Stimulated activated naive CD4-positive, alpha-beta T cell treated with Interleukin-2 at 50 U/mL for 16 hours (primary cell): ENCODE results near the gene HDAC4.
"Not testable (repeated sequence)": the region's sequence is repeated elsewhere in the genome, so short reads cannot be mapped to it uniquely, and the experiment has no call there.

Experiments
- DNase-seq: peaks from one replicate; lab custom pipeline; 2025; lab: John Stamatoyannopoulos, UW

The HDAC4 gene

DNA sequence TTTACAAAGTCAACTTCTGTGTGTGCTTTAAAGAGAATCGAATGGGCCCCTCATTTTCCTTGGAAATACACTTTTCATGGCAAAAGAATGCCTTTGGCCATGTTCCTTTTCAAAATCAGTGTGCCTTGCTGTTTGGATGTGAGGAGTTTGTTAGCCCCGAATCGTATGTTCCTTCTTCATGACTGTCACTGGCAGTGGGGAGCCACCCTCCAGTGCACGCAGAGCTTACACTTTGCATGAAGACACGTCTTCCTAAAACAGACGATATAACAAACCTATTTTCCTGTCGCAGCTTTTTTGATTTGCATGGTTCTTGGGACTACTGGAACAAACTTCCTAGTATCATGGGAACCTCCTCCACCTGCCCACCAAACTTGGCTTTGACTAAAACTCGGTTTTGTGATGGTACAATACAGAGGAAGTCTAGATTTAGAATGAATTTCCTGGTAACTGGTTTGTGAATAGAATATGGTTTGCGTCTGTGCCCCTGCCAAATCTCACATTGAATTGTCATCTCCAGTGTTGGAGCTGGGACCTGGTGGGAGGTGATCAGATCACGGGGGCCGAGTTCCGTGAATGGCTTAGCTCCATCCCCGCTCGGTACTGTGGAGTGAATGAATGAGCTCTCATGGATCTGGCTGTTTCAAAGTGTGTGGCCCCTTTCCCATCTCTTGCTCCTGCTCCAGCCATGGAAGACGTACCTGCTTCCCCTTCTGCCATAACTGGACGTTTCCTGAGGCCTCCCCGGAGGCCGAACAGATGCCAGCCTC, 358.1 kb downstream of the HDAC4 start:
- no peak for DNase-seq

- DNase-seq: no peak
Measured at GRCh38 chr2:239042046-239042445, 358.8 kb downstream of the HDAC4 start.

DNA sequence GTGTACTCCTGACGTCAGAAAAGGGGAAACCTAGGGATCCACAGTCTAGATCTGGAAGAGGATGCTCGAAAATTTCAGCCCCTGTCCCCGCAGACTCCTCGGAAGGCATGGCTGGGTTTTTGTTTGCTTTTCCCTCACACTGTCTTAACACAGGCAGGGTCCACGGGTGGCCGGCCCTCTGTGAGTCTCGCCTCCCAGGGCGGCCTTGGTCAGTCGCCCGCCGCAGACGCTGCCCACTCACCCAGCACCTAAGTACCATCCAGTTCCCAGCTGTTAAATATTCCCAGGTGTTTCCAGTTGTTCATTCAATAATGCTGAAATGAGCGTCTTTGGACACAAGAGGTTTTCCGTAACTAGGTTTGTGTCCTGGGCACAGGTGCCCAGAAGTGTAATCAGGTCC, 359.8 kb downstream of the HDAC4 start:
- DNase-seq: no peak

GRCh38 chr2:239040152-239040761, 360.6 kb downstream of the HDAC4 start:
- DNase-seq: no peak

GRCh38 chr2:239039479-239039861, 361.4 kb downstream of the HDAC4 start:
- no peak for DNase-seq

- no peak for DNase-seq
Measured at GRCh38 chr2:239038773-239039478, 361.9 kb downstream of the HDAC4 start.

DNA sequence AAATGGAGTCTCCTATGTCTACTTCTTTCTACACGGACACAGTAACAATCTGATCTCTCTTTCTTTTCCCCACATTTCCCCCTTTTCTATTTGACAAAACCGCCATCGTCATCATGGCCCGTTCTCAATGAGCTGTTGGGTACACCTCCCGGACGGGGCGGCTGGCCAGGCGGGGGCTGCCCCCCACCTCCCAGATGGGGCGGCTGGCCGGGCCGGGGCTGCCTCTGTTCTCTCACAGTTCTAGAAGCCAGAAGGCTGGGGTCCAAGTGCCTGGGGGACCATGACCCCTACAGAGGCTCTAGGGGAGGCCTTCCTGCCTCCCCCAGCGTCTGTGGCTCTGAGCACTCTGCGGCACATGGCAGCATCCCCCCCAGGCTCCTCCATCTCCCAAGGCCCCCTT, 362.5 kb downstream of the HDAC4 start:
- not testable (repeated sequence) for DNase-seq

GRCh38 chr2:239037559-239037910, 363.3 kb downstream of the HDAC4 start:
- DNase-seq: no peak

GRCh38 chr2:239036819-239037558, 363.8 kb downstream of the HDAC4 start:
- no peak for DNase-seq

DNA sequence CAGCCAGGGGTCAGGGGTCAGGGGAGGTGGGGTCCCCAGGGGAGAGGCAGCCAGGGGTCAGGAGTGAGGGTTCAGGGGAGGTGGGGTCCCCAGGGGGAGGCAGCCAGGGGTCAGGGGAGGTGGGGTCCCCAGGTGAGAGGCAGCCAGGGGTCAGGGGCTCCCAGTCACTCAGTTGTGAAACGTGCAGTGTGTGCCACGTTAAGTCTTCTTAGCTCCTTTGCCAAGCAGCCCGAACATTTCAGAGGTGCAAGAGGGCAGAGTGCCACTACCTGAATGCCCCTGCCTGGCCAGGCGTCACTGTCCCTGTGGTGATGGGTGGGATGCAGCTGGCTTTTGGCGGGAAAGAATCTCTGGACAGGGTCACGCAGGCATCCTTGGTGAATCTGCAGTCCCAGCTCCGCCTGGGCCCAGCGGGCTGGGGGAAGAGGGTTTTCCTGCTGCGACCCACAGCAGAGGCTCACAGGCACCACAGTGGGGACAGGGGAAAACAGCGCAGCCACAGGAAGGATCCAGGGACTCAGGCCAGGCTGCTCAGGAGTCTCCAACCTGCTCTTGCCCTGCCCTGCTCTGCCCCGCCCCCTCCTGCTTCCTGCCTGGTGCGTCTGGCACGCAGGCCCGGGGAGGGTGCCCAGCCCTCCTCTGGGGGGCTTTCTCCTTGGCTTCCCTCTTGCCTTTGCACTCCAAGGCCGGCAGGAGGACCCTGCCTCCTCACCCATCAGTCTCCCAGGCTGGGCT, 364.7 kb downstream of the HDAC4 start:
- no peak for DNase-seq

DNA sequence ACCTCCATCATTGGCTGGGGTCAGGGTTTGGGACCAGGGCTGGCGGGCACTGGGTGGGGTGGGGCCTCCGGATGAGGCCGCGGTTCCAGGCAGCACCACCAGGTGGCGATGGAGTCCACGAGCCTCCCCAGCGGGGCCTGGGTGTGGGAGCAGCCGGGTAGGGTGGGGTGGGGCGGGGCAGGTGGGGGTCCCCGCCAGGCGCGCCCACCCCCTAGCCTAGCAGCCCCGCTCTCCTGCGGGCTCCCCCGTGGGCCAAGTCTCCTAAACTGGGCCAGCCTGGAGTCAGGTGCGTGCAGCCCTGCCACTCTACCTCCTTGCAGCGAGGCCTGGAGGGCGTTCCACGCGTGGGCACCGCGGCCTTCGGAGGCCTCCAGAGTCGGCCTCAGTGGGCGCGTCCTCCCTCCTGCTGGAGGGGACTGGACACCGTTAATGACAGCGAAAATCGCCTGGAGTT, 365.4 kb downstream of the HDAC4 start:
- DNase-seq: peak; percentile 23

DNA sequence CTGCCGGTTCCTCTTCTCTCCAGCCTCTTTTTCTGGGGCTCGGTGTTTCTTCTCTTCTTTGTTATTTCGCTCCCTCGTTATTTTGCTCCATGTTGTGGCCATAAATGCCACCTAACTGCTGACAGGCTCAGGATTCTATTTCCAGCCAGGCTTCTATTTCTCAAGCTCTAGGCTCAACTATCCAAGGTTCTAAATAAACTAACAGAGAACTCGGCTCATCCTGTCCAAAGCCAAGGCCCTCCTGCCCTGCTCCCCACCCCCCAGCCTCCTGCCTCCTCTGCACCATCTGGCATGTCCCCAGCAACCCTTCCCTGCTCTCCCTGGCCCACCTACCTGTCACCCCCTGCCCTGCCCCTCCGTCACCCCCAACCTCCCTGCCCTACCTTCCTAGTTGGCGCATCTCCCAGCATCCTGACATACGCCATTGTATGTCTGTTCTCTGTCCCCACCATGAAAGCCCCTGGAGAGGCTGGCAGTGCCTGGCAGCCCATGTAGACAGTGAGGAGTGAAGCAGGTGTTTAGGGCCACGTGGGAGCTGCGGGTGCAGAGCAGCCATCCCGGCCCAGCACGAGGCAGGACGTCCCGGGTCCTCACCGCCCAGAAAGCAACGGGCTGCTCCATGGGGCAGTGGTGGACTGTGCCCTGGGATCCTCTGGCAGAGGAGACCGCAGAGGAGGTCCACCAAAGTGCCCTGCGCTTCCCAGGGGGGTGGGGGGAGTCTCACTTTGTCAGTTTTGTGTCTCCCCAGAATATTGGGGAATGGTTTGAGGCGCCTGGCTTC, 366.1 kb downstream of the HDAC4 start:
- DNase-seq: no peak

- DNase-seq: no peak
Measured at GRCh38 chr2:239033801-239034560, 366.8 kb downstream of the HDAC4 start.

DNA sequence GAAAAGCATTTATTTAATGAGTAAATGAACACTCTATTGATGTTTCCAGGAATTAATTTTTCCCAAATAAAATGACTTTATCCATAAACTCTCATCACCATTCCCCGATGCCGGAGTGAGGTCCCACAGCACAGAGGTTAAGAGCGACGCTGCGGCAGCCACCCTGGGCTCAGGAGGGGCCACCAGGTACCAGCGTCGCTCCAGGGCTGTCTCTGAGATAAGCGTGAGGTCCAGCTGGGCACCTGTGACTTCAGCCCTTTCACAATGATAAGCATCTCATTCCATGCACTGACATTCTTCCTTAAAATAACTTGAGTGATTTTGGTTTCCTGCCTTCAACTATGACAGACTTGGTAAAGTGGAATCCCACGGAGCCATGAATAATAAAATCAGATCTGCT, 370.9 kb downstream of the HDAC4 start:
- no peak for DNase-seq

DNA sequence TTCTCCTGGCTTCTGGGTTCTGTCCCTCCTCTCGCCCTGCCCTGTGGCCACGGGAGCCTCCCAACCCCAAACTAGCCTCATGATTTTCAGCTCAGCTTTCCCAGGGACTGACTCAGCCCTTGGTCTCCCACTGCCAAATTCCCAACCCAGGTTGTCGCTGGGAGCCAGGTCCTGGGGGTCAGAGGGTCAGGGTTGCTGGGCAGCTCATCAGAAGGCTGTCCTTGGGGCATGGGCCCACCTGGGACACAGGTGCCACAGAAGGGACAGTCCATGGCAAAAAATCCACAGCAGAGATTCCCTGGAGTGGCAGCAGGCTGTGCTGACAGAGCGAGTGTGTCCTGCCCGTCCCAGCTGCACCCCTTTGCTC, 372.6 kb downstream of the HDAC4 start:
- no peak for DNase-seq

DNA sequence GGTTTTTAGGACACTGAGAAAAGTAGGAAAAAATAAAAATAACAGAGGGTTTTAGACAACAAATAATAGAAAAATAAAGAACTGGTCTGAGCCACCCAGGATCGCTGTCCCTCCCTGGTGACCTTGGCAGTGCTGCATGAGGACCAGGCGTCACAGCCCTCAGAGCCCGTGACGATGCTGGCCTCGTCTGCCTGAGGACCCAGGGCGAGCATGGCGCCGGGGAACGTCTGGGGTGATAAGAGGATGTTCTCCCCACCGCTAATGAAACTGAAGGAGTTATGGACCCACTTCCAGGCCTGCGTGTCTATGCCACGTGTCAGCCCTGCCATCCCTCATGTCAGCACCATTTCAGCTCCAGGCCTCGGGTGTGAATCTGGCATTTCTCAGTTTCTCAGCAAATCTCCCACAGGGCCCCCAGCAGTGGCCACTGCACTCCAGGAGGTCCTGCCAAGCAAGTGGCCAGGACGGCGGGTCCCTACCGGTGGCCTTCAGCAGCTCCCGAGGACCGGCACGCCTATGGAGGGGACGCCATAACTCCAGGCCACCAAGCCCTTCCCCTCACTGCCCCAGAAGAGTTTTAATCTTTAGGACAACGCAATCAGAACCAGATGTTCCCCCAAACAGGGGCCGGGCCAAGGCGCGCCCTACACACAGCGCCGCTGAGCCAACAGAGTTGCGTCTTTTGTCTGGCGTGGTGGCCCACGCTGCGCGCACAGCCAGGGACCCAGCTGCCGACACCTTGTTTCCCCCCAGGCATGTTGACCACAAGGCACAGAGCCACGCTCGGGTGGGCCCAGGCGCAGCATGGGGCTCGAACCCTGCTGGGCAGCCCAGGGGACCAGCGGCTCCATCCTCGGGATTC, 373.2 kb downstream of the HDAC4 start:
- no peak for DNase-seq

DNA sequence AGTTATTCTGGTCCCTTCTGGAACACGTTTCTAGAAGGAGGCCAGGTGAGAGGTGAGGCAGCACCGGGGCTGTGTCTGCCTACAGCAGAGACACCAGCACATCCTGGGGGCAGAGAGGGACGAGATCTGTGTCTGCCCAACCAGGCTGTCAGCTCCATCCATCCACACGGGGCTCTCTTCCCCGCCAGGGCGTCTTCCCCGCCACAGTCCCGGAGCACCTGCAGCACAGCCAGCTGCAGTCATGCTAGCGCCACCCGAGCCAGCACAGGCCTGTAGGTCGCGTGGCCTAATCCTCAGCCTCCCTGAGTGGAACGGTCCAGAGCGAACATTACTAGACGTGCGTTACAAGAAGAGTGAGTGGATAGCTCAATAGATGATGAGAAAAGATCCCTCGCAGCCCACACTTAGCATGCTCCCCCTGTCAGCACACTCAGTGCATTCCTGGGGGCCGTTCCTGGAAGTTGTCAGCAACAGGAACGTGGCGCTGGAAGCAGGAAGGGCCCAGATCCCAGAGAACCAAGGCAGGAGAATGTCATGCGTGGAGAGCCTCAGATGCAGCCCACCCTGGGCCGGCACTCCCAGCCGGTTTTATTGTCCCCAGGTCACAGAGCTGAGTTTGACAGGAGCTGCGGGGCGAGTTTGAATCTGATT, 374.0 kb downstream of the HDAC4 start:
- no peak for DNase-seq

DNA sequence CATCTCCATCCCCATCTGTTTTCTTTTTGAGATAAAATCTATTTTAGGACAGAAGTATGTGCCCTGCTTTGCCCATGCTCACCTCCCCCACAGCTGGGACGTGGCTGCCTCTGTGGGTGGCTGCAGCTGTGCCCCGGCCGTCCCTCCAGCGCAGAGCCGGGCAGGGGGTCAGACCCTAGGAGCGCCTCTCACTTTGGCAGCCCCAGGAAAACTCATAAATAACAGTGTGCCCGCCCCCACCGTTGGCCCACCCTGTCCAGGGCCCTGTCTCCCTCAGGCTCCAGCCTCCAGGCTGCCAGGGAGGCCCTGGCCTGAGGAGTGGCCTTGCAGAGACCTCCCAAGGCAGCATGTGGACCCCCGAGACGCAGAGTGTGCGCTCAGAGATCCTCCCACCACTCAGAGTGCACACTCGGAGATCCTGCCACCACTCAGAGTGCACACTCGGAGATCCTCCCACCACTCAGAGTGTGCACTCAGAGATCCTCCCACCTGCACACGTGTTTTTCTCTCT, 374.8 kb downstream of the HDAC4 start:
- no peak for DNase-seq
